Nucleus accumbens (tissue), 56 donors: ENCODE results near the gene HLA-A.
"Not testable (repeated sequence)": the region's sequence is repeated elsewhere in the genome, so short reads cannot be mapped to it uniquely, and the experiment has no call there.

Experiments used
- DNase-seq, 56 donors: peaks; one replicate each; lab custom pipeline; 2025; lab: John Stamatoyannopoulos, UW

The HLA-A gene

GRCh38 chr6:29942275-29943052, at the start of gene HLA-A:
TSS of gene HLA-A (plus strand) at chr6:29942532. CDS start at chr6:29942554, 22 bp downstream.
- DNase-seq: peak; percentile 20 to 93 (median 83)

DNA sequence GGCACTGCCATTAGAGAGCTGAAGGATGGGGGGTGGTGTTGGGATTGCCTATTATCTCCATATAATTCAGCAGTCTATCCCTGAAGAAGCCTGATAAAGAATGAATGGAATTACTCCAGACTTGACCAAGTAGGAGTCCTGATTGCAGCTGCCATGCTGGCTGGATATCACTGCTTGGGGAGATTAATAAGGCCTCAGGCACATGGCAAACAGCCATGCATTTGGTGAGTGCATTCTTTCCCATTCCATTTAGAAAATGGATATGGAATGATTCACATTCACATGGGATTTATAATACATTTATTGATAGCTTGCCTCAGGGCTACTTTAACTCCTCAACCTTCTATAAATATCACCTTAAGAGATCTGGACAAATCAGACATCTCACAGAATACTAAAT, 49.6 kb upstream of the HLA-A start:
- no peak for DNase-seq

DNA sequence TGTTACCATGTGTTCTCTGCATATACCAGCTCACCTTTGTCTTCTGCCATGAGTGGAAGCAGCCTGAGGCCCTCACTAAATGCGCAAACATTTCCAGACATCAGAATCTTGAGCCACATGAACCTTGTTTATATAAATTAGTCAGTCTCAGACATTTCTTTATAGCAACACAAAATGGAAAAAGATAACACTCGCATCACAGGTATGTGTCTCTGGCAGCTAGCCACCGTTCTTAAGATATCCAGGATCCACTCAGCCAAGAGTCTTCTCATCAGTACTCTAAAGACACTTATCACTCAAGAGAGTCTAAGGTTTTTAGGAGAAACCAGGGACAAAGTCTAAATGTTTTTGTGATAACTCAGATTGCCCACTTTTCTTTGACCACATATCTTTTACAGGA, 43.1 kb upstream of the HLA-A start:
- DNase-seq: no peak

DNA sequence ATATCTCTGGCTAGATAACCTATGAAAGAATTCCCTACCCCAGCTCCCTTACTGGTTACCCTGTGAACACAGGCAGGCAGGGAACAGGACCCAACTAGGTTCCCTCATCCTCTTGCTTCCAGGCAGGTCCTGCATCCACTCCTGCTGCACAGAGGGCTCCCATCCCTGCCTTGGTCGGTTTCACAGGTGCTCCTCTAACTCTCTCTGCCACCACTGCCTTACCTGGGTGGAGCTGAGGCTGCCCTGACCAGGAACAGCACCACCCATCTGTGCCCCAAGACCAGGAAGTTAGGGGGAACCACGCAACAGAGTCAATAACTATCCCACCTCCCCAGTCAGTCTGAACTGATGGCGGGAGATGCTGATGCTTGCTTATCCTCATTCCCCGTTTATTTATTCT, 37.0 kb upstream of the HLA-A start:
- no peak for DNase-seq

DNA sequence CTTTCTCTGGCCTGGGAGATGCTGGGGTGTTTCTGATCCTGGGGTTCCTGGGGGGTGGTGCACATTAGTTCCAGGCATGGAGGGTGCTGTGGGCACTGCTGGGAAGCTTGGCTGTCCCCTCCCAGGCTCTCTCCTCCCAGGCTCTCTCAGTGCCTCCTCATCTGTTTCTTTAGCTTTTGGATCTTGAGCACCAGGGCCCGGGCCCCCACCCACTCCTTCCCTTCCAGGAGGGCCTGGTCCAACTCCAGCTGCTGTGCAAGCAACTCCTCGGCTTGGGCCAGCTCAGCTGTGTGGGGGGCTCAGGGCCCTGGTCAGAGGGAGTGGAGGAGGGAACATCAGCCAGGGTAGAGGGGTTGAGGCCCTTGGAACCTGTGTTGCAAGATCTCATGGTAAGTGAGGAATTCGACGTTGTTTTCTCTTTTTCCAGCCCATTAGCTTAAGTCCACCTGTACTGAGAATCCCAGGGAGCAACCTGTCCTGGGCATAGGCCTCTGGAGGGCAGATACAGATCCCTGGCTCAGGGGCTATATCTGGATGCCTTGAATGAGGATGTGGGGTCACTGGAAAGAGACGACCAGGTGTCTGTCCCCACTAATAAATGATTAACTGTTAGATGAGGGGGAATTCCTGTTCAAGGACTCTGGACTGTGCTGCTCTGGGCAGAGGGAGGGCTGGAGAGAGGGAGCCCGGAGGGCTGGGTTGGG, 34.5 kb upstream of the HLA-A start:
- DNase-seq: no peak

- DNase-seq: no peak
Measured at GRCh38 chr6:29908341-29908662, 34.0 kb upstream of the HLA-A start.

DNA sequence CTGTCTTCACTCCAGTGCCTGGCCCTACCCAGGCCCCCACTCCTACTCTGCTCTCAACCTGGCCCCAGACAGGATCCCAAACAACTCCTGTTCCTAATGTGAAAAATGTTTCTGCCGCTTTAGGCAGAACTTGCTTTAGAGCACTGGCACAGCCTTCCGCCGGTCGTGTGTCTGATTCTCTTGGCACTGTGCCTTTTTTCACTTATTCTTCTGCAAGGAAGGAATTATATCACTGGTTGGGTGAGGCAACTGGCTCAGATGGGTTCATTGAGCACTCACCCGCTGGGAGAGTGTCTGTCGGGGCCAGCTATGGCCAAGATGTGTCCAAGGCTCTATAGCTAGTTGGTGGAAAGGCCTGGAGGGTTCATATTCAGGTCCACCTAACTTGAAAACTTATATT, 33.6 kb upstream of the HLA-A start:
- DNase-seq: no peak

DNA sequence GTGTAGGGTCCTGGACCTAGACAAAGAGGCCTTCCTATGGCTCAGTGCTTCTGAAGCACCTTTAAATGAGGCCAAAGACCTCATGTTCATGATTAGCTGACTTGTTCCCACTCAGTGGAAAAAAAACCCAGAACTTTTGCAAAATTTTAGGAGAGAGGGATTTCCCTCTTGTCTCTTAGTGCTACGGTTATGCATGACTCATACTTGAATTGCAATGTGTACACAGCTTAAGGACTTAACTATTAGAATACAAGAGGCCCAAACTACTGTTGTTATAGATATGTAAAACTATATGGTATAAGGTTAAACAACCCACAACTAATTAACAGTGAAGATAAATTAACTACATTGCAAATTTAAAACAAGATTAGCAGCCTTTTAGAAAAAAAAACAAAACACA, 32.3 kb upstream of the HLA-A start:
- DNase-seq: no peak

DNA sequence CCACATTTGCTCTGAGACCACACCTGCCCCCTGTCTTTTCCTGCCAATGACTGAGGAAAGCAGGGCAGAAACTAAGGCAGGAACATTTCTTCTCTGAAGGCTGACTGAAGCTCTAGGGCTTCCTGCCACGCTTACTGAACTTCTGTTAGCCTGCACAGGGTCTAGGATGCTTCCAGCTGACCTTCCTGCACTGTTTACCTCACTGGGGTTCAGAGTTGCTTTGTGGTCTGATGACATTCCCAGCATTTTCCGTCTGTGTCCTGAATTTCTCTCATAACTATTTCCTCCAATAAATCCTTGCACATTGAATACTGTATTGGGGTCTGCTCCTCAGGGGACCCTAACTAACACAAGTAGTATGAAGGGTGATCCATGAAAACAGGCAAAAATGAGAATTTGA, 29.5 kb upstream of the HLA-A start:
- DNase-seq: no peak

GRCh38 chr6:29916741-29917140, 25.6 kb upstream of the HLA-A start:
- no peak for DNase-seq

GRCh38 chr6:29917857-29918256, 24.5 kb upstream of the HLA-A start:
- no peak for DNase-seq

- no peak for DNase-seq
Measured at GRCh38 chr6:29919506-29920445, 22.6 kb upstream of the HLA-A start.

GRCh38 chr6:29924287-29924686, 18.0 kb upstream of the HLA-A start:
- no peak for DNase-seq

DNA sequence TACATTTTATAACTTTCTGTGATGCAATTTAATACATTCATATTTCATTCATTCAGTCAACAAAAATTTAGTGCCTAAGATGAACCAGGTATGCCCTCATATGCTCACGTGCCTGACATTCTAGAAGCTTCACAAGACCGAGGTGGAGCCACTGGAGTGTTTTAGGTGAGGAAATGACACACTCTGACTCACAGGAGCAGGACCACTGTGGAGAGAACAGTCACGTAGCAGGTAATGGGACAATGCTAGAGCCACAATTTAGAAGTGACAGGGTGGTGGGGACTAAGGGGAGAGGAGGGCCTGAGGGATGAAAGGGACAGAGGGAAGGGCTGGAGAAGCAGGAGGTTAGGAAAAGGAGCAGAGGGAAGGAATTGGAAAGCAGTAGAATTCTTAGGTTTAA, 17.6 kb upstream of the HLA-A start:
- no peak for DNase-seq

DNA sequence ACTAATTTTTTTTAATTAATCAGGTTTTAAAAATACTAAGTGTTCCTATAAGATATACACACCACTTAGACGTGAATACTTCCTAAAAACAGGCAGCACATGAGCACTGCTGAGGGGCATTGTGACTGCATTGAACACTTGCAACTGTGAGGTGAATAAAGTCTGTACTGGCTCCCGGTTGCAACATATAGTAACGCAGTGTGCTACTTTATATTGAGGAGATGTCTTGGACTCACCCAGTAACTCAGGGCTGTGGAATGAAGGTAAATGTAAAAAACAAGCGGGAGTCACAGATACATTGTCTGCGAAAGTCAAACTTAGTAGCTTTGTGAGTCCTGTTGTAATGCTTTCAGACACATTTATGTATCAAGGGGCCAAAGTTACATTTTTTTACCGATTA, 17.0 kb upstream of the HLA-A start:
- no peak for DNase-seq

GRCh38 chr6:29925727-29926412, 16.5 kb upstream of the HLA-A start:
- DNase-seq: no peak

DNA sequence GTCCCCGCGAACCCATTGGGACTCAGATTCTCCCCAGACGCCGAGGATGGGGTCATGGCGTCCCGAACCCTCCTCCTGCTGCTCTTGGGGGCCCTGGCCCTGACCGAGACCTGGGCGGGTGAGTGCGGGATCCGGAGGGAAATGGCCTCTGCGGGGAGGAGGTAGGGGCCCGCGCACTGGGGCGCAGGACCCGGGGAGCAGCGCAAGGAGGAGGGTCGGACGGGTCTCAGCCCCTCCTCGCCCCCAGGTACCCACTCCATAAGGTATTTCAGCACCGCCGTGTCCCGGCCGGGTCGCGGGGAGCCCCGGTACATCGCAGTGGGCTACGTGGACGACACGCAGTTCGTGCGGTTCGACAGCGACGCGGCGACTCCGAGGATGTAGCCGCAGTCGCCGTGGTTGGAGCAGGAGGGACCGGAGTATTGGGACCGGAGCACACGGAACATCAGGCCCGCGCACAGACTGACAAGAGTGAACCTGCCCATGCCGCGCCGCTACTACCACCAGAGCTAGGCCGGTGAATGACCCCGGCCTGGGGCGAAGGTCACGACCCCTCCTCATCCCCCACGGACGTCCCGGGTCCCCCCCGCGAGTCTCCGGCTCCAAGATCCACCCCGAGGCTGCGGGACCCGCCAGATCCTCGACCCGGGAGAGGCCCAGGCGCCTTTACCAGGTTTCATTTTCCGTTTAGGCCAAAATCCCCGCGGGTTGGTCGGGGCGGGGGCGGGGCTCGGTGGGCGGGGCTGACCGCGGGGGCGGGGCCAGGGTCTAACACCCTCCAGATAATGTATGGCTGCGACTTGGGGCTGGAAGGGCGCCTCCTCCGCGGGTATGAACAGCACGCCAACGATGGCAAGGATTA, 15.7 kb upstream of the HLA-A start:
- DNase-seq: peak in 34 of 56 donors; percentile 6 to 76 (median 31)

- DNase-seq: no peak
Measured at GRCh38 chr6:29927275-29927569, 15.1 kb upstream of the HLA-A start.

DNA sequence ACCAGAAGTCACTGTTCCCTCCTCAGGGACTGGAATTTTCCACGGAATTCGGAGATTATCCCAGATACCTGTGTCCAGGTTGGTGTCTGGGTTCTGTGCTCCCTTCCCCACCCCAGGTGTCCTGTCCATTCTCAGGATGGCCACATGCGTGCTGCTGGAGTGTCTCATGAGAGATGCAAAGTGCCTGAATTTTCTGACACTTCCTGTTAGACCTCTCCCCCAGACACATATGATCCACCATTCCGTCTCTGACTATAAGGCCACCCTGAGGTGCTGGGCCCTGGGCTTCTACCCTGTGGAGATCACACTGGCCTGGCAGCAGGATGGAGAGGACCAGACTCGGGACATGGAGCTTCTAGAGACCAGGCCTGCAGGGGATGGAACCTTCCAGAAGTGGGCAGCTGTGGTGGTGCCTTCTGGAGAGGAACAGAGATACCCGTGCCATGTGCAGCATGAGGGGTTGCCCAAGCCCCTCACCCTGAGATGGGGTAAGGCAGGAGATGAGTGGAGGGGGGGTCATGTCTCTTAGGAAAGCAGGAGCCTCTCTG, 14.4 kb upstream of the HLA-A start:
- DNase-seq: no peak

- not testable (repeated sequence) for DNase-seq
Measured at GRCh38 chr6:29930047-29930446, 12.3 kb upstream of the HLA-A start.
